ENCODE data around the gene AFAP1L2.

The AFAP1L2 gene

DNA sequence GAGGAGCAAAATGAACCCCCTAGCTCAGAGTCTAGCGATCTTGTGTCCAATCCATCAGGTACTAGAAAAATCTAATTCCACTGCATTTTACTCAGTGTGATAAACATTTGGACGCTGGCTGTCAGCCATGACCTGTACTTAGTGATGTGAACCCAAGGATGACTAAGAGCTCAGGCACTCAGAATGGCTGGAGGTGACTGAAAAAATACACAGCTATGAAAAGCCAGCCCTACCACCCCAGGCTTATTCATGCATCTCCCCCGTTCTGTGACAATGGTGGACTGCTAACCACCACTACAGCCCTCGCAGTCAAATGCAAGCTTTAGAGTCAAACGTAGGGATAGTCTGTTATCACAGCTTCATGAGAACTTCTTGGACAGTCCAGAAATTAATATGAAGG, 14.9 kb downstream of the AFAP1L2 start:
- DNase-seq, result no peak

DNA sequence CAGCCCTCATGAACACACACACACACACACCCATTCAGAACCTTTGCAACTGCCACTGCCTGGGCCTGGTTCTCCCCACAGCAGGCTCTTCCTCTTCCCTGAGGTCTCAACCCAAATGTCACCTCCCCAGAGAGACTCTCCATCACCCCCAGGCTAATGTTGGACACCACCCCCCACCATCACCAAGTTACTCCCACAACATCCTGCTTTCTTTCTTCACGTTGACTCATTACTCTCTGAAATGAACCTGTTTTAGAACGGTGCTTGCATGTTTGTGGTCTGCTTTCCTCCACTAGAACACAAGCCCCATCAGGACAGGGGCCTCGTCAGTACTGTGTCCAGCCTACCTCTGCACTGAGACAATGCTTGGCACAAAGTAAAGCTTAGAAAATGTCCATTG, 16.0 kb downstream of the AFAP1L2 start:
- DNase-seq, result no peak

DNA sequence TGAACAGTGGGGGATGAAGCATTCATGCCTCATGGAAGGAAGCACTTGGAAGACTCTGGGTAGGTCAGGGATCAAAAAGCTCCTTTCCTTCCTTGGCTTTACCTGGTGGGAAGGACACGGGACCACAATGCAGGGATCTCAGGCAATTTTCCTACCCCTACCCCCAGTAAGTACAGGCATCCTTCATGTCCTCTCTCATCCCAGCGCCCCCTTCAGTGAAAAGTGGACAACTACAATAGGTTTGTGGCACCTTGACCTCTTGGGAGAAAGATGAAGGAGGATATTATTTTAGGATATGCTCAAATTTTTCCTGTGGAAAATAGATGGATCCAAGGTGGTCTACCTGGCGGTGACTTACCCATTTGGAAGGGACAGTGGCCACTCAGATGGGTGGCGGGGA, 16.5 kb downstream of the AFAP1L2 start:
- DNase-seq, result no peak

DNA sequence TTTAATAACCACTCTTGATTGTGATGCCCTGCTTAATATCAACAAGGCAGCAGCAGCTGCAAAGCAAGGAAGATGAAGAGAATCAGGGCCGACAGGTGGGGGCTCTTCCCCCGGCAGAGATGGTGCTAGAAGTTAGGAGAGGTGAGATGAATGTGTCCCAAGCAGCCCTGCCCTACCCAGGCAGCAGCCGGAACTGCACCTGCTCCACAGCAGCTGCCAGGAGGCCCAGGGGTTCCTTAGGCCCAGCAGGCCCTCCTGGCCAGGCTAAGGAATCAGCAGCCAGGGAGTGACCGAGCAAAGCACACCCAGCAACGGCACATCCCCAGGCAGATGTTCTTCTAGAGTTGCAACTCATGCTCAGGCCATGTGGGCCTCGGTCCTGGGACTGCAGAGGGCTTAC, 17.9 kb downstream of the AFAP1L2 start:
- DNase-seq, result no peak

DNA sequence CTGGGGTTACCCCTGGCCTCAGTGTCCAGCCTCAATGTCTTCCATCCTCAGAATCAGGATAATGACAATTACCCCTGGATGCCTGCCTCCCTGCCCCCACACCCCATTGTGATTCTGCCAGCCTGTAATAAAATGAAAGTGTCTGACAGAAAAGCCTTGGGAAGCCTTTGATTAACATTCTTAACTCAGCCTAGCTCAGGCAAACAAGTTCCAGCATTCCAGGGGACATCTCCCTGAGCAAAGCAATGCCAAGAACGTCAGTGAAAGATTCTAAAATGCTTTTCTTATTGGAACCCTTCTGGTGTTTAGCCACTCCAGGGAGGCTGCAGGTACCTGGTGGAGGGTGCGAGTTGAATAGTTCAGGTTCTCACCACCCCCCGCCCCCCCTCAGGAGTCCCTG, 18.7 kb downstream of the AFAP1L2 start:
- no peak for DNase-seq

DNA sequence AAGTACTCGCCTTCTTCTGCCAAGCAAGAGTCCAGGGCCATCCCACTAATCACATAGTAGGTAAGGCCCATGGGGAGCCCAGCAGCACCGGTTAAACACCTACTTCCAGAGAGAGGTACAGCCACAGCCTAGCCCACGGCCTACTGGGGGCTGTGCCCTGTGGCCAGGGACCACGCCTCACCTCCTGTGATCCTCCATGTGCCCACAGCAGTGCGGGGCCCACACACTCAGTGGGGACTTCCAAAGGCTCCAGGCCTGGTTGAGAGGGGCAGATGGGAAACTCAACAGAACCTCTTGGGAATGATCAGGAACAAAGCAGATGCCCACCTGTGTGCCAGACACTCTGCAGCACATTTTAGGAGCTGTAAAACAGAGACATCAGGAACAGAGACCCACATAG, 19.7 kb downstream of the AFAP1L2 start:
- no peak for DNase-seq

DNA sequence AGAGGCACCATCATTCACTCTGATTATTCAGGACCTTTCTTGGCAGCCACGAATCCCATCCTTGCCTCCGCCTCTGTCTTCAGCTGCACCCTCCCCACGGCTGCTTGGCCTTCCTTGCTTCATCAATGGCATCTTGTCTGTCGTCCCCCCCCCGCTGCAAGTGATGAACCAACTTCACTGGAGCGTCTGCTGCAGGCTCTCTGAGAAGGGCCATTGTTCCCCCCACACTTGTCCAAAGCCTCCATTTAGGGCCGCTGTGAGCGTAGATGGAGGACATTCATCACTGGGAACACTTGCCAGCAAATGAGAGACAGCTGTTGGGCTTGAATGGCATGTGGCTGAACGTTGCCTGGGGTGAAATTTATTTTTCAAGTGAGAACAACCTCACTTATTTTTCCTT, 20.1 kb downstream of the AFAP1L2 start:
- no peak for DNase-seq

DNA sequence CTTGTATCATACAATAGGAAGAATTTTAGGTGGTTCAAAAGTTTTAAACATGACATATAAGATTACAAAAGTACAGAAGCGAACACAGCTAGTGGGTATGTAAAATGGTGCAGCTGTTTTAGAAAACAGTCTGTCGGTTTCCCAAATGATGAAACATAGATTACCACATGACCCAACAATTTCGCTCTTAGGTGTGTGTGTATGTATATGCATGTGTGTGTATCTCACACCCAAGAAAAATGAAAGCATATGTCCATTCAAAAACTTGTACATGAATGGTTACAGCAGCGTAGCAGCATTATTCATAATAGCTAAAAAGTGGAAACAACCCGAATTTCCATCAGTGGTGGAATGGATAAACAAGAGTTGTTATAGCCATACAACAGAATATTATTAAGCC, 23.5 kb downstream of the AFAP1L2 start:
- DNase-seq, result no peak

DNA sequence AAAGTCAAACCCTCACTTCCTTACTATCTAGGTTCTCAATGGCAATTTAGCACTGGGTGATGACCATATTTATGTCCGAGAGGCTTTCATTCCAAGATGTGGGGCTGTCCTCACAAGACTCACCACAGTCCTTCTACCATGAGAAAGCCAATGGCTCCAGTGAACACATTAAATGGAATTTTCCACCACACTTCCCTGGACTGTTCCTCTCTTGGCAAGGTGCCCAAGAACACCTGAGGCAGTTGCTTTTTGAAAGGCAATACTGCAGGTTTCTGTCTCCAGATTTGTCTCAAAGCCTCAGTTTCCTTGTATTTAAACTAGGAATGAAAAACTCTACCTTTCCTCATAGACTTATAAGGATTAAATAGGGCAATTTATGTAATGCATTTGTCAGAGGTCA, 24.2 kb downstream of the AFAP1L2 start:
- no peak for DNase-seq

DNA sequence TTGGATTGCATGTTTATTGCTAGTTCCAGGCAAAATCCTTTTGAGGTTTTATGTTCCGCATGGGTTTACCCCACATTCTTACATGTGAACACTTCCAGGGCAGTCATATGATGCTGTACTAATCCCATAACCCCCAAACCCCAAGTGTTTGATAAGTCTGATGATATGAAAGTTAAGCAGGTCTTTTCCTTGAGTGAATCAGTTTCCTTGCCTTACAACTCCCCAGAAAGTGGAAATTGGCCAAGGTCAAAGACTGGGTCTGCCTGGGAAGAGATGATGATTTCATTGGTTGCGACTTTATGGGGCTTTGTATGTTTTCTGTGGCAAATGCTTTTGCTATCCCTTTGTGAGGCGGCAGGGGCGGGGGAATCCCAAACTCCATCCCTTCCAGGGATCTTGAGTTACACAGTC, 24.7 kb downstream of the AFAP1L2 start:
- DNase-seq, result no peak

DNA sequence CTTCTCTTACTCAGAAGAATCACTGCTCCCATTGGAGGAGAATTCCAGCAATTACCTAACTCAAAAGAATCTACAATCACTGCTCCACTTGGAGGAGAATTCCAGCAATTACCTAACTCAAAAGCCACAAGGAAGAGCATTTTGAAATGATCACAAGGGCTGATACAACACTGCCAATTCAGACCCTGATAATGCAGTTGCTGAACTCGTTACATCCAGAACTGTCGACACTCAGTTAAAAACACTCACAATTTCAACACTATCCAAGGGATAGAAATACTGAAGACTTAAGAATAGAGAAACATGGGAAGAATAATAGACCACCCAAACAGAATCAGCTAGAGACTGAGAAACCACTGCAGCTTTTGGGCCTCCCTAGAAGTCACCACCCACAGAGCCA, 27.8 kb downstream of the AFAP1L2 start:
- DNase-seq, result no peak

DNA sequence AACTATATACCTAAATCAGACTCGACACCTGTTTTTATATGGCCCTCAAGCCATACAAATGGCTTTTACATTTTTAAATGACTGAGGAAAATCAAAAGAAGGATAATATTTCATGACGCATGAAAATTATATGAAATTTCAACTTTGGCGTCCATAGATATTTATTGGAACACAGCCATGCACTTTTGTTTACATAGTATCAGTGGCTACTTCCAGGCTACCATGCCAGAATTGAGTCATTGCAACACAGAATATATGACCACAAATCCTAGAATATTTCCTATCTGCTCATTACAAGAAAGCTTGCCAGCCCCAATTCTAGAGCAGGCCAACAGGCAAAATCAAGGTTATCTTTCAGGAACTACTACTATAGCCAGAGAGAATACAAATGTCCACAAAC, 29.3 kb downstream of the AFAP1L2 start:
- no peak for DNase-seq

DNA sequence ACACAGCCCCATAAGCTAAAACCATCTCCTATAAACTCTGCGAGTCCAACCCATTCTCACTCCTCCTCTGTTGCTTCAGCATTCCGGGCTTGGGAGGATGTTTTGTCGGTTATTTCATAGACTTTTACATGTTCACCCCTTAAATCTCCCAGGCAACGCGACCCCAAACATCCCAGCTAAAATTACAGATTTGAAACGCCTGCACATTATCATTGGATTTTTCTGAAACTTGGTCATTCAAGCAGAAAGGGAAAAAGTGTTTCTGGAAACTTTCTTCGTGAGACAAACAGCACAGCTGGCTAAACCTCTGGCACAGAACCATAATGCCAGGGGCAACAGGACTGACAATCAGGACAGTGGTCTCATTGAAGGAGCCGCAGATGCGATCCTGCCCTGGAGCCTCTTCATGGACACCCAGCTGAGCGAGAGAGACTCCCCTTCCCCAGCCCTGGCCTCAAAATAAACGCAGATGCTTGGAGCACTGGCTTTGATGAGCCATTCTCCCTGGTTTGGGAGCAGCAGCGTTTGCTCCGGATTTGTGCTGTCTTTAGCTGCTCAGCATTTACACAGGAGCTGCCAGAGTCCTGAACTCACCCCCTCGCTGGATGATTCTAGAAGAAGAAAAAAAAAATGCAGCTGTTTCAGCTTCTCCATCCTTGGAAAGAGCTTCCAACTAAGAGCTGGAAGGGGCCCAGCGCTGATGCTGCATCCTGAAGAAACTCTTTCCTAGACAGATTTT, 30.1 kb downstream of the AFAP1L2 start:
- no peak for DNase-seq

DNA sequence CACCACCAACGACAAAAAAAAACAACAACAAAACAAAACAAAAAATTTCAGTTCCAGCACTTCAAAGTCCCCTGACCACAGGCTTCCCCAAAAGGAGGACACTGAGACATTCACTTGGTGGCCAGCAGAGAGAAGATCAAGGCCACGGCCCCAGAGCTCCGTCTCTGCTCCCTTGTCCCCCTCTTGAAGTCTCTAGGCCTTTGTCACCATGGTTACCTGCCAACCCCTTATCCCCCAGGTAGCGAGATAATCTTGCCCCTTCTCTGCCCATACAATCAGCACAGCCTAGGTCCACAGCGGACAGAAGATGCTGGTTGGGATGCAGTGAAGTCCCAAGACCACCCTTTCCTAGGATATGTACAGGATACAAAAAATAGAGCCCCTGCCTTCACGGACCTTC, 30.7 kb downstream of the AFAP1L2 start:
- DNase-seq, result no peak

DNA sequence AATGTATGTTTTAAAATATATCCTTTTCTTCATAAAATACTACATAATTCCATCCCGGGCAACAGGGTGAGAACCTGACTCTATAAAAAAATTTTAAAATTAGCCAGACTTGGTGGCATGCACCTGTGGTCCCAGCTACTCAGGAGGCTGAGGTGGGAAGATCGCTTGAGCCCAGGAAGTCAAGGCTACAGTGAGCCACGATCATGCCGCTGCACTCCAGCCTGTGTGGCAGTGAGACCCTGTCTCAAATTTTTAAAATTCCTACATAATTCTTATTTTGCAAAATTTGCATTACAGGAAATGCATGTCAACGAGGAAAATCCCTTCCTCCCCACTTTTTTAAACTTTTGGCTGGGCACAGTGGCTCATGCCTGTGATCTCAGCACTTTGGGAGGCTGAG, 31.3 kb downstream of the AFAP1L2 start:
- no peak for DNase-seq

DNA sequence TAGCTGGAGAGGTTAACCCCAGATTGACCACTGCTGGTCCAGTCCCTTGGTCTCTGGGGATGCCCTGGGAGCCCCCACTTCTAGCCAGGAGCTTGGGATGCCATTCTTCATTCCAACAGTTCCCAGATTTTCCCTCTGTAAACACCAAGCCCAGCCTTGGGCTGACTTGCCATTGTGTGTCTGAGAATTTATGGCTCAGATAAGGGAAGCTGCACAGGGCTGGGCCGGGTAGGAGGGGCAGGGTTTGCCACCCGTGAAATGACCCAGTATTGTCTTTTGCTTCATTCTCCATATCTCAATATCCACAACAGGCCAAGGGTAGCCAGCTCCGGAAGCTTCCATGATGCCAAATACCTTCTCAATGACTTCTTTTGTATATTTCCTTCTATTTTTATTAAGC, 32.1 kb downstream of the AFAP1L2 start:
- no peak for DNase-seq

DNA sequence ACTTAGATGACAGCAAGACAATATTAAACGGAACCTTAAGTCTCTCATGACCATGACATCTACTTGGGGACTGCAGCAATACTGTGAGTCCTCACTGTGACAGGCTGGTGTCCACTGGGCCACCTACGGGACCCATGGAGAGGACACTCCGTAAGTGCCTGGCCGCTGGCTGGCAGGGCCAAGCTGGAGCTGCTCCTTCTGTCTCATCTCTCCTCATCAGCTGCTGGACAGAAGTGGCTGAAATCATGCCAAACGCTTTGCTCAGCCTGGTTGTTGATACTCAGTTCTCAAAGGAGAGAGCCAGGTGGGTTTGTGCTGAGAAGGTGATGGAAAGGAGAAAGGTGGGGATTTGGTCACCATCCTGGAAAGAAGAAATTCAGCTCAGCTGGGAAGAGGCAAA, 33.3 kb downstream of the AFAP1L2 start:
- DNase-seq, result no peak

DNA sequence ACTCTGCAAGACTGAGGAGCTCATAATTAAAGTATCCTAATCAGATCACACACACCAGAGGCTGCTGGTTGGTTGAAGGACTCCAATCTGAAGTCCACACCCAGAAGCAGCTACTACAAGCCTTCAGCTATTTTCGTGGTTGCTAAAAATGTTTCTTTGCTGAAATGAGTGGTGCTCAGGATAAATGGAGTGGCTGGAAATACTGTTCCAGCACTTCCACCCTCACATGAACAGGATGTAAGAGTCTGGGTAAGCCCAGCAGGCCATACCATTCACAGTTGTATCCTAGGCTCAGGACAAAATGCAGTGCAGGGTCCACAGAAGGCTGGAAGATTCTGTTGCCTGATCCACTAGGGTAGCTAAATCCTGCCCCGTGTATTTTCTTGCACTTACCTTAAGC, 34.1 kb downstream of the AFAP1L2 start:
- no peak for DNase-seq

DNA sequence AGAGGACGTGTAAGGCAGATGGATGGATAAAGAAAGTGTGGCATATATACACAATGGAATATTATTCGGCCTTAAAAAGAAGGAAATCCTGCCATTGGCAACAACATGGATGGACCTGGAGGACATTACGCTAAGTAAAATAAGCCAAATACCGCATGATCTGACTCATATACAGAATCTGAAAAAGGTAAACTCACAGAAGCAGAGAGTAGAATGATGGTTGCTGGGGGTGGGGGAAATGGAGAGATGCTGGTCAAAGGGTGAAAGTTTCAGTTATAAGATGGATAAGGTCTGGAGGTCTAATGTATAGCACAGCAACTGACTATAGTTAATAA, 36.3 kb downstream of the AFAP1L2 start:
- no peak for DNase-seq

DNA sequence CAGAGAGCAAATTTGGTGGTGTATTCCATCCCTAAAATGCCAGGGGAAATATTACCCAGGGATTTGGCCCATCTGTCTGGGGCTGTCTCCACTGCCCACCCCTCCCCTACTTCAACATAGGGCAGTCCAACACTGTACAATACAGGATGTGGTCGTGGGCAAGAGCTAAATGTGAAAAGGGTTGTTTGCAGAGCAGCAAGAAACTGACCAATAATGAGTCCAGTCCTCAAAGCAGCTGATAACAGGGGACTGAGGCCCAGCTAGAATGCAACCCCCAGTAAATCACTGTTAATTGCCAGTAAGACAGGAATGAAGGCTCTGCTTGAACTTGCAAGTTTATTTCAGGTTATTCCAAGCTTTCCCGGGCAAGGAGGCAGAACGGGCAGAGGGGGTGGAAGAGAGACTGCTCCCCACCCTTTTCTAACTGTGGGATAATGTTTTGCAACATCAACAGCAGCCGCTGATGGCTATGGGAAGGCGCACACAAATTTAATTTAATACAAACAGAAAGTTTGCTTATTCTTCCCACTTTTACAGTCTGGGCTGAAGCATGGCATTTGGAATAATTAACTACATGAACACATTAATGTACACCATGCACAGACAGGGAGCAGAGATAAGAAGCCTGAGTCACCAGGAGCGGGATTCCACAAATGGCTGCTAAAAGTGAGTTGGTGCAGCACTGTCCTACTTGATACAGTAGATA, 36.8 kb downstream of the AFAP1L2 start:
- no peak for DNase-seq

DNA sequence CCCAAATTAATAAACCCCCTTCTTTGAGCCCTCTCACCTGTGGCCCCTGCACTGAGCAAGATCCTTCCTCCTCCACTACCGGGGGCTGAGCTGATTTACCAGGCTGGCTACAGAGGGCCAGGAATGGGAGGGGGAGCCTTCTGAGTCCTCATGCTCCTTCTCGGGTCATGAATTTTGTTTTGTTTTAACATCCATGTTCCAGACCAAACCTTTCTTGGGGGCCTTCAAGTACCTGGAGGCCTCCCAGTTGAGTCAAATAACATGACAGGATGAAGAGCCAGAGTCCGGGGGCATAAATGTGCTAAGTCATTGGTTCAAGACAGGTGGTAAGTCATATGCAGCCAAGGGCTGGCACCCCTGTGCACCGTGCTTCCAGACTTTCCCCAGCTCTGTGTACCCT, 39.6 kb downstream of the AFAP1L2 start:
- DNase-seq, result no peak

DNA sequence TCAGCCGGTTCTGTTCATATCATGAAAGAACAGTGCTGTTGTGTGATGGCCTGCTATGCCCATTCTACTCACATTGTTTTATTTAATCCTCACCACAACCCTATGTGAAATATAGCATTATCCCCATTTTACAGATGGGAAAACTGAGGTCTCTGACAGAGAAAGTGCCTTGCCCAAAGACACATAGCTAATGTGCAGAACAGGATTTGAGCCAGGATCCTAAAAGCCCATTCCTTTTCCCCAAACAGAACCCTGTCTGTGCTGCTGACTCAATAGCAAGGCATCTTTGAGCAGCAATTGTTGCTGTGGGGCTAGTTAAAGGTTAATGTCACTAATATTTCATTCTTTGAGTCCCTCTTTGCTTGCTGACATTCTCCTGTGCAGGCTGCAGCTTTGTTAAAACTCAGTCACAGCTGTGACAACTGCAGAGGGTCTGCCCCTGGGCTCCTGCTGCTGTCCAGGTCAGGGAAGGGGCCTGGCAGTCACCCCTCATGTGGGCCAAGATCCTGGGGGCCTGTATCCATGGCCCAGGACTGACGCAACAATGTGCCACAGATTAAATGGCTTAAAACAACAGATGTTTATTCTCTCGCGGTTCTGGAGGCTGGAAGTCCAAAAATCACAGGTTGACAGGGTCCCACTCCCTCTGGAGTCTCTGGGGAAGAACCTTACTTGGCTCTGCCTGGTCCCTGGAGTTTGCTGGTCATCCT, 40.4 kb downstream of the AFAP1L2 start:
- DNase-seq, result no peak

DNA sequence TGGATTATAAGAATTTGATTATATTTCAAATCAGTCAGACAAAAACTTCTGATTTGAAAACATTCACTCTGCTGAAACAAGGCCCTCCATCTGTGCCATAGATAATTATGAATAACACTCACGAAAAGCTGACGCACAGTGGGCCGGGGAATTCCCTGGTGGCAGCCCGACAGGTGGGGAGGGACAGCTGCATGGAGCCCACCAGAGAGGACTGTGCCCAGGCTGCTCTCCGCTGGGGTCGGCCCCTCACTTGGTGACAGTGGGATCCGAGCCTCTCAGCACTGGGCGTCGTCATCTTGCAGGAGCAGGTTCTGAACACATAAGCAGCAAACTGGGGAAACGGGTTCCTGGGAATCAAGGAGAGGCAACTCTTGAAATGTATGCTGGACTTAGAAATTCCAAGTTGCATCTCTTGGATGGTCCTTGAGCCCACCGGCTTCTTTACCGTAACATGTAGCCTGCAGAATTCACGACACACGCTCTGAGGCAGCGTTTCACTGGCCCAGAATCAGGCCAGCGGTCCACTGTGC, 41.4 kb downstream of the AFAP1L2 start:
- no peak for DNase-seq

DNA sequence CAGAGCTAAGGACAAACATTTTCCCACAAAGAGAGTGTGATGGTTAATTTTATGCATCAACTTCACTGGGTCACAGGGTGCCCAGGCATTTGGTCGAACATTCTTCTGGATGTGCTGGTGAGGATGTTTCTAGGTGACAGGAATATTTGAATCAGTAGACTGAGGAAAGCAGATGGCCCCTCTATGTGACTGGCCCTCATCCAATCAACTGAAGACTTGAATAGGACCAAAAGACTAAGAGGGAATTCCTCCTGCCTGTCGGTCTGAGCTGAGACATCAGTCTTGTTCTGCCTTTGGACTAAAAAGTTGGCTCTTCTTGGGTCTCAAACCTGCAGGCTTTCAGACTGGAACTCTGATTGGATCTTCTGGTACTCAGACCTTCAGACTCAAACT, 44.4 kb downstream of the AFAP1L2 start:
- no peak for DNase-seq

Data from activated CD4-positive, alpha-beta T cell treated with anti-CD3 and anti-CD28 coated beads for 1 hour (primary cell).